Fibroblast of mammary gland (primary cell): ENCODE data around the gene TM2D1.
"Not testable (repeated sequence)": the region's sequence is repeated elsewhere in the genome, so short reads cannot be mapped to it uniquely, and the experiment has no call there.

ENCODE experiments used
- DNase-seq: peaks from one replicate; pipeline ENCODE4 v3.0.0-alpha.2; 2010; ENCODE audit warnings: low read depth
- H3K4me3 ChIP-seq: 2 replicates; pipeline ENCODE4 v1.5.1; 2011; ENCODE audit warnings: low read depth, mild to moderate bottlenecking, low read length, moderate library complexity; ENCODE audit not compliant: control insufficient read depth
- CTCF ChIP-seq: conservative IDR thresholded peaks from 2 replicates; pipeline ENCODE4 v1.5.1; 2011; ENCODE audit warnings: low read depth, low read length, inconsistent platforms; ENCODE audit not compliant: control insufficient read depth, insufficient read depth

TM2D1 gene

GRCh38 chr1:61692155-61692800, 32.7 kb downstream of the TM2D1 start:
- DNase-seq = peak; percentile 62
- H3K4me3 ChIP-seq = no peak overlapping the region
- TF ChIP-seq CTCF = no peak

GRCh38 chr1:61687901-61688300, 37.0 kb downstream of the TM2D1 start:
- H3K4me3 ChIP-seq = no peak overlapping the region
- no peak for TF ChIP-seq CTCF
- DNase-seq = peak; percentile 35

GRCh38 chr1:61682891-61683290, 42.0 kb downstream of the TM2D1 start:
- H3K4me3 ChIP-seq = no peak overlapping the region
- TF ChIP-seq CTCF = no peak
- no peak for DNase-seq

GRCh38 chr1:61680500-61680899, 44.4 kb downstream of the TM2D1 start:
- H3K4me3 ChIP-seq = no peak overlapping the region
- peak; percentile 2 for DNase-seq
- TF ChIP-seq CTCF = no peak

GRCh38 chr1:61676881-61677280, 48.1 kb downstream of the TM2D1 start:
- not testable (repeated sequence) for DNase-seq, H3K4me3 ChIP-seq

GRCh38 chr1:61674221-61674620, 50.7 kb downstream of the TM2D1 start:
- DNase-seq = peak; percentile 25
- TF ChIP-seq CTCF = no peak
- no peak overlapping the region for H3K4me3 ChIP-seq

GRCh38 chr1:61672376-61672775, 52.6 kb downstream of the TM2D1 start:
- no peak overlapping the region for H3K4me3 ChIP-seq
- TF ChIP-seq CTCF = no peak
- no peak for DNase-seq
